H1 (cell line): ENCODE measurements around the gene GDPD2. TPM values are rescaled to one million over a fixed set of nuclear protein-coding genes. Genes with fewer than 3 reads are reported as not detected.

Experiments
- CHD7 ChIP-seq: fragments of 300-600 bp; sonication (generic); IDR thresholded peaks from 2 replicates; pipeline ENCODE4 v1.7.1; 2012; ENCODE audit warnings: low read length, moderate library complexity, mild to moderate bottlenecking, inconsistent platforms; ENCODE audit not compliant: insufficient replicate concordance
- EGR1 ChIP-seq: IDR thresholded peaks from 2 replicates; pipeline ENCODE4 v1.6.1; 2011; ENCODE audit warnings: low read depth, low read length, borderline replicate concordance
- RAD21 ChIP-seq, 2 experiments: IDR thresholded peaks in 1 of 2; conservative IDR thresholded peaks in 1 of 2; 2 replicates each; pipeline ENCODE4 v1.6.1; 2011; ENCODE audit warnings: low read depth in 2 of 2, low read length in 2 of 2, improper control_type of control experiment in 1 of 2, inconsistent platforms in 1 of 2, mild to moderate bottlenecking in 1 of 2, moderate library complexity in 1 of 2
- polyA plus RNA-seq, 7 experiments: library from polyadenylated mRNA; depleted of rRNA in 3 of 7; stranded (reverse) in 5 of 7; unstranded in 2 of 7; fragments of >200 nt in 5 of 7; fragments of 200-250 nt in 2 of 7; gene quantifications; 1 replicate in 5 of 7; 2 replicates in 1 of 7; 4 replicates in 1 of 7; pipeline versions ENCODE4 v1.2.1 to v1.2.3, GENCODE V29; 2011 to 2013; ENCODE audit warnings: missing spikeins in 2 of 7, mixed read lengths in 2 of 7
- total RNA-seq: library from RNA; stranded (reverse); fragmentation: NEBNext Ultra II Directional; extraction: Animal tissue kit (Norgen Biotek cat#: 25700); gene quantifications from 2 replicates; pipeline ENCODE4 v1.2.1, GENCODE V29; 2021

The GDPD2 gene
- total and polyA plus RNA-seq, 2 of the 8 experiments (the other 6 are each of a cell fraction or from before 2014, with no cell fraction given), result 25.6 to 68.3 TPM

GRCh38 chrX:70476166-70476933 lies 53.2 kb downstream of the GDPD2 start (continued):
- TF ChIP-seq CHD7 (no peak), EGR1 (no peak), RAD21 (IDR thresholded peaks at IDR 0.05 in 1 of 2, conservative IDR thresholded peaks at IDR 0.05 in 1 of 2; ENCODE audit: low read depth in 2 of 2, low read length in 2 of 2) (no peak)
